GM21717 (cell line): ENCODE measurements around the gene ZNF555.

Experiments
- ATAC-seq: cut with Tn5 transposase; IDR thresholded peaks from one replicate; pipeline ENCODE4 v1.9.1; 2021; ENCODE audit warnings: mild to moderate bottlenecking, moderate library complexity; ENCODE audit not compliant: unreplicated experiment

The ZNF555 gene

DNA sequence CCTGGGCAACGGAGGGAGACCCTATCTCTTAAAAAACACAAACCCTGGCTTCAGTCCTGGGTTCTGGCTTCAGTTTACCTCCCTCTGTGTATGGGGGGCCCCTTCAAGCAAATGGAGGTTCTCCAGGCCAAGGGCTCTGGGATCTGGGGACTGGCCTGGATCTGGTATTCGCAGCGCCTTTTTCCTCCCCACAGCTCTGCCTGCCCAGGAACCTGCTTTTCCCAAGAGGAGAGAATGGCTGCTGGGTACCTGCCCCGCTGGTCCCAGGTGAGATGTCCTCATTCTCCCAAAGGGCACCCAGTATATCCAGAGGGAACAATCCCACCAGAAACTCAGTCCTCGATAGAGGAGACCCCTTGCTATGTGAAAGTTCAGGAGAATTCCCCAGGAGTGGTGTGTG lies 18.4 kb upstream of the ZNF555 start:
- no peak for ATAC-seq

- no peak for ATAC-seq
Observed at GRCh38 chr19:2823646-2824045, 17.6 kb upstream of the ZNF555 start.

DNA sequence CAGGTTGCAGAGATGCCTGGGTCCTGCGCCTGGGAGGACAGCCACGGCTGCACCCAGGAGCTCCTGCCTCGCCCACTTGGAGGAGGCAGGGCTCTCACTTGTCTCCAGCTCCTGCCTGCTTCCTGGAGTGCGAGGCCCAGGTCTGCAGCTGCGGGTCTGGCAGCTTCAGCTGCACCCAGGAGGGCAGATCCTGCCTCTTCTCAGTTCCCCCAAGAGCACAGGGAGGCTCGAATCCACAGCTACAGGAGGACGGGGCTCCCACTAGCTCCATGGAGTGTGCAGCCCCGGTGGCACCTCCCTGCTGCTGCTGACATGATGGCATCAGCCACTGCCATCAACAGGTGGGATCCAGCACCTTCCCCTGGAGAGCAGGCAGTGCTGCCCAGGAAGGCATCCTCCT lies 17.1 kb upstream of the ZNF555 start:
- no peak for ATAC-seq

DNA sequence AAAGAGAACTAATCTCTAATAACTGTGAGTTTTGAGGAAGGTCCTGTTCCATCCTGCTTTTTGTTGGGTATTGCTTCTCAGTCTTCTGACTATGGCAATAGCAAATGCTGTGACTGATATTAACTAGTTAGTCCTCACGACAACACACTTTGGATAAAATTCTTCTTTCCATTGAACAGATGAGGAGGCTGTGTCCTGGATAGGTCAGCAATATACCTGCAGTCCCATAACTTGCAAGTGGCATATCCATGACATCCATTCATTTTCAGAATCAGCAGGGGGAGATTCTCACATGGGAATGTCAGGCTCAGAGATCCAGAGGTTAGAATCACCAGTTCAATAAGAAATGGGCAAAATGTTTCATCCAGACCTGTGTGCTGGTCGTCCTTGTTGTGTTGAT lies 14.3 kb upstream of the ZNF555 start:
- no peak for ATAC-seq

DNA sequence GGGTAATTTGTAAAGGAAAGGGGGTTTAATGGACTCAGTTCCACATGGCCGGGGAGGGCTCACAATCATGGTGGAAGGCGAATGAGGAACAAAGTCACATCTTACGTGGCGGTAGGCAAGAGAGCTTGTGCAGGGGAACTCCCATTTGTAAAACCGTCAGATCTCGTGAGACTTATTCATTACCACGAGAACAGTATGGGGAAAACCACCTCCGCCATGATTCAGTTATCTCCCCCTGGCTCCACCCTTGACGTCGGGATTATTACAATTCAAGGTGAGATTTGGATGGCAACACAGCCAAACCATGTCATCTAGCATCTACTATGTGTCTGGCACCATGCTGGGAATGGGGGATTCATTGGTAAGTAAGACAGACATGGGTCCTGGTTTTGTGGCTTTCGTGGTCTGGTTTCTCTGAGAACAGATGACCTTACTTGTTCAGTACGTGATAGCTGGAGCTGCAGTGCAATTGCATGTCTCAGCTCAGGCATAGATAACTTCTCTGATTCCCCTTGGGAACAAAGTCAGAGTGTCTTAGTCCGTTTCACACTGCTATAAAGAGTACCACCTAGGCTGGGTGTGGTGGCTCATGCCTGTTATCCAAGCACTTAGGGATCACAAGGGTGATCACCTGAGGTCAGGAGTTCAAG lies 13.3 kb upstream of the ZNF555 start:
- ATAC-seq = no peak

DNA sequence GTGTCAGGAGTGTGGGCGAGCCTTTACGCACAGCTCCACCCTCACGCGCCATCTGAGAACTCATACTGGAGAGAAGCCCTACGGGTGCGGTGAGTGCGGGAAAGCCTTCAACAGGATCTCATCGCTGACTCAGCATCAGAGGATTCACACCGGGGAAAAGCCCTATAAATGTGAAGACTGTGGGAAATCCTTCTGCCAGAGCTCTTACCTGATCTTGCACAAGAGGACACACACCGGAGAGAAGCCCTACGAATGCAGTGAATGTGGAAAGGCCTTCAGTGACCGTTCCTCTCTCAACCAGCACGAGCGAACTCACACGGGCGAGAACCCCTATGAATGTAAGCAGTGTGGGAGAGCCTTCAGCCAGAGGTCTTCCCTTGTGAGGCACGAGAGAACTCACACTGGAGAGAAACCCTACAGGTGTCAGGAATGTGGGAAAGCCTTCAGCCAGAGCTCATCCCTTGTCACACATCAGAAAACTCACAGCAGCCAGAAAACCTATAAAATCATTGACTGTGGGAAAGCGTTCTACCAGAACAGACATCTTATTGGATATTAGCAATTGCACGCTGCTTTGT lies 6.9 kb upstream of the ZNF555 start:
- no peak for ATAC-seq

DNA sequence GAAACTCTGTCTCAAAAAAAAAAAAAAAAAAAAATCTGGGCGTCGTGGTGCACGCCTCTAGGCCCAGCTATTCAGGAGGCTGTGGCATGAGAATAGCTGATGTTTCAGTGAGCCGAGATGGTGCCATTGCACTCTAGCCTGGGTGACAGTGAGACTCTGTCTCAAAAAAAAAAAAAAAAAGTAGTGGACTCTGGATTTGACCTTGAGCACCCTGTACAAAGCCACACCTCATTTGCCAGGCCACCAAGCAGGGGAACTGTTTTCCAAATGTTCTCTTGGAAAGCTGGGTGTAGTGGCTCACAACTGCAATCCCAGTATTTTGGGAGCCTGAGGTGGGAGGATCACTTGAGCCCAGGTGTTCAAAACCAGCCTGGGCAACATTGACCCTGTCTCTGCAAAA lies 3.8 kb upstream of the ZNF555 start:
- ATAC-seq = no peak

DNA sequence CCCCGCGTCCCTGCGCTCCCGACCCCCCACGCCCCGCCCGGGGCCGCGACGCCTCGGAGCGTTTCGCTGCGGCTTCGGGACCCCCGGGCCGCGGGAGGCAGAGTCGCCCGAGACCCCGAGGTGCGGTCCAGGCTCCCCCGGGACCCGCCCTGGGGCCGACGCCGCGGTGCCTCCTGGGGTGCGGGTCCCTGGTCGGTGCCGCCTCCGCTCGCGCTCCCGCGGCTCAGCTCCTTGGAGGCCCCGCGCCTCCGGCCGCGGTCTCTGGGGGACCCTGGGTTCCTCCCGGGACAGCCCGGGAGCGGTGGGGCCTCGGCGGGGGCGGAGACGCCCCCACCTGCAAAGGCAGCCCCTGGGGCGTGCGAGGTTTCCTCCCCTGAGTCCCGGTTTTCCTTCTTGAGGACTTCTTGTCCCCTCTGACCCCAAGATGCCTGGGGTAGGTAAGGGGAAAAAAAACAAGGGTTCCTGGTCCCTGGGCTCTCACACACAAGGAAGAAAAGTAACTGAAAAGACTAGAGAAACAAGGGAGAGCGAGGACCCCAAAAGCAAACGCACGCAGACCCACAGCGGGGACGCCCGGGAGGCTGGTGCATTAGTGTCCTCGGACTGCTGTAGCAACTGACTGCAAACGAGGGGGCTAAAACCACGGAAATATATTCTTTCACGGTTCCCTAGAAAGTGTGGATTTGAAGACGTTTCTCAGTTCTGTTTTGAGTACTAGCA lies 740 bp downstream of the ZNF555 start:
- ATAC-seq = no peak

DNA sequence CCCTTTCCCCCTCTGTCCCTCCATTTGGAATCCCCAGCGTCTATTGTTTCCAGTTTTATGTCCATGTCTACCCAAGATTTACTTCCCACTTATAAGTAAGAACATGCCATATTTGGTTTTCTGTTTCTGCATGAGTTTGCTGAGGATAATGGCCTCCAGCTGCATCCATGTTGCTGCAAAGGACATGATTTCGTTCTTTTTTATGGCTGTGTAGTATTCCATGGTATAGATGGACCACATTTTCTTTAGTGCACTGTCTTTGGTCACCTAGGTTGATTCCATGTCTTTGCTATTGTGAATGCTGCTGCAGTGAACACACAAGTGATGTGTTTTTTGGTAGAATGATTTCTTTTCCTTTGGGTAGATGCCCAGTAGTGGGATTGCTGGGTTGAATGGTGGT lies 3.8 kb downstream of the ZNF555 start:
- ATAC-seq = no peak

DNA sequence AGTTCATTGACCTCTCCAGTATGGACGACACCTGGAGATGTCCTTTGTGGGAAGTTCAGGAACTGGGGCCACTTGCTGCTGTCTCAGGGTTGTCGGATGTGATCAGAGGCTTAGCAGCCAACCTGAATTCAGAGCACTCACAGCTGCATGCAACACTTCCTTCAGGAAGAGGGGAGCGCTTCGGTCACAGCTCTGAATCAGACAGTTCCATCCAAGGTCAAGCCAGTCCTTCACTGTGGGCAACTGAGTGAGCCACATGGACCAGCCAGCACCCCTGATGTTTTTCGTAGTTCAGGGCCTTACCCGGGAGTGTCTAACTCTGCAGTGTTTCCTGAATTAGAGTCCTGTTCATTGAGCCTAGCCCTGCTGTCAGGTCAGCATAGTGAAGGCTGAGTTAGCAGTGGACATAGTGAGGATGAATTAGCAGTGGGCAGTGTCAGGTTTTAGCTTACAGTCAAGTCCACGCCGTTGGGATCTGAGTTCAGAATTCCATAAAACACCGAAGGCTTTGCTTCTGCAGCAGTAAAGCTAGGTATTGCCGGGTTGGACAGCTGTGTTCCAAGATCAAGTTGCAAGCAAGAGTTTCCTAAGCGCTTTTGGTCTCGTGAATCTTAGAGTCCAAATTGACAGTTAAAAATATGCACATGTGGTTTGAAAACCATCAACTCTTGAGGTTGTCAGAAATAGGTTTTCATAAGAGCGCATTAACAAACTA lies 5.1 kb downstream of the ZNF555 start:
- ATAC-seq = no peak

DNA sequence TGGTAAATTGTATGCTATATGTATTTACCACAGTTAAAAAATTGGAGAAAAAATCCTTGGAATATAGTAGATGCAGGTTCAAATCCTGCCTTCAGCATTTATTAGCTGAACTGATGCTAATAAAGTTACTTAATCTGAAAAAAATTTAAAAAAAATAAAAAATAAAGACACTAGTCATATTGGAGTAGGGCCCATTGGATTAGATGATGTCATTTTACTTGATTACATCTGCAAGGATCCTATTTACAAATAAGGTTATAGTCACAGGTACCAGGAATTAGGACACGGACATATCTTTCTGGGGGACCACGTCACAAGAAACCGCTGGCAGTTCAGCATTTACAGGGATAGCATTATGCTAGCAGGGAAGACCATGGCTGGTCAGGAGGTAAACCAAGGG lies 6.2 kb downstream of the ZNF555 start:
- no peak for ATAC-seq

GRCh38 chr19:2848616-2849015 lies 7.3 kb downstream of the ZNF555 start:
- no peak for ATAC-seq

- ATAC-seq = no peak
Observed at GRCh38 chr19:2850256-2850925, 9.1 kb downstream of the ZNF555 start.

DNA sequence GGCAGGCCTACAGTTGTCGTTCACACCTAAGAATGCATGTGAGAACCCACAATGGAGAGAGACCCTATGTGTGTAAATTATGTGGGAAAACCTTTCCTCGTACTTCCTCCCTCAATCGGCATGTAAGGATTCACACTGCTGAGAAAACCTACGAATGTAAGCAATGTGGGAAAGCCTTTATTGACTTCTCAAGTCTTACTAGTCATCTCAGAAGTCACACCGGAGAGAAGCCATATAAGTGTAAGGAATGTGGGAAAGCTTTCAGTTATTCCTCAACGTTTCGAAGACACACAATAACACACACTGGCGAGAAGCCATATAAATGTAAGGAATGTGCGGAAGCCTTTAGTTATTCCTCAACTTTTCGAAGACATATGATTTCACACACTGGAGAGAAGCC lies 11.3 kb downstream of the ZNF555 start:
- ATAC-seq = no peak

- ATAC-seq = no peak
Observed at GRCh38 chr19:2853015-2853606, 11.8 kb downstream of the ZNF555 start.

GRCh38 chr19:2854849-2855248 lies 13.6 kb downstream of the ZNF555 start:
- ATAC-seq = no peak

DNA sequence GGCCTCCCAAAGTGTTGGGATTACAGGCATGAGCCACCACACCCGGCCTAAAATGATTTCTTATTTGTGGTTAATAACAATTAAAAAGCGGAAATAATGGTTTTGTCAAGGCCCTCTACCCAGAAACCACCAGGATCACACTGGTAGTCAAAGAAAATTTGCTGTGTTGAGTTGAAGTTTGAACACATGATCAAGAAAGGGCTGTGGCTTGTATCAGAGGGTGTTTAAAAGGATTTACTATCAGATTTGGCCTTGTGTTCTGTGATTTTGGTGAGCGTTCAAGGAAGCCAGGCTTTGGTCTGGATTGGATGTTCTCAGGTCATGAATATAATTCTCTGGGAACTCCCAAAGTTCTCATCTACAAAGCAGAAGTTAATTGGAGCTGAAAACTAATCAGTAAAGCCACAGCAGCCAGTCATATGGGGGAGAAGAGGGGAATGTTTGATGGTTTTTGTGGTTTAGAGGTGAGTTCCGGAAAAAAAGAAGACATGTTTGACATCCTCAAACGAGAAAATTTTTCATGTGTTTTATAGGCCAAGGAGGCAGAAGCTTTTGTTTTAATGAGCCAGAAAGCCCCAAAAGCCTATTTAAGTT lies 15.3 kb downstream of the ZNF555 start:
- ATAC-seq = no peak

DNA sequence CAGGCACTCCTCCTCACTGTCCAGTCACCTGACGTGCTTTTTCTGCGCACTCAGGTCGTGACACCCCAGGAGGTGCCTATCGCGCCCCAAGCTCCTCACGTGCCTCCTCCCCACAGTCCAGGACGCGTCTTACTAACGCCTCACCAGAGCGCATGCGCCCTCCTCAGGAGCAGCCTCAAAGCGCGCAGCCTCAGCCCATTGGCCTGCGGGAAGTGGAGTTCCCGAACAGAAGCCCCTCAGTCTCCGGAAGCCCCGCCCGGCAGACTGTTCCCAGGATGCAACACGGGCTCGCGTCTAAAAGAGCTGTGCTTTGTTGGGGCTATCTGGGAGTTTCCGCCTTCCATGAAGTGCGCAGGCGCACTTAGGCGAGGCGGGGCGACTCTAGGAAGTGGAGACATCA lies 17.6 kb downstream of the ZNF555 start:
- ATAC-seq = no peak

DNA sequence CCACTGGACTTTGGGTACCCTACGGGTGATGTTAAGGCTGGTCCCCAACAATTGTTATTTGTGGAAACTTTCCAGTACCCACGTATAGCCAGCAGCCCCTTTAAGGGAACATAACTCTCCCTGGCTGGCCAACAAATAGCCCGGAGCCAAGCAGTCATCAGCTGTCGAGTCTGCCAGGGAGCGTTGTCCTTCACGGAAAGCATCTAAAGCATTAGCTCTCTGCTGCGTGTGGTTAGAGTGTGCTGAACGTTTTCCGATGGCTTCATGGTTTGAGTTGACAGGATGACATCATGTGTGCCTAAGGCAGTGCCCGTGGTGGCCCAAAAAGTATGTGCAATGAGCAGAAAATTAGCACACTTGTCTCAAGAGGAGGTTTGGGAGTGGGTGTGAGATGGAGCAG lies 22.5 kb downstream of the ZNF555 start:
- no peak for ATAC-seq

DNA sequence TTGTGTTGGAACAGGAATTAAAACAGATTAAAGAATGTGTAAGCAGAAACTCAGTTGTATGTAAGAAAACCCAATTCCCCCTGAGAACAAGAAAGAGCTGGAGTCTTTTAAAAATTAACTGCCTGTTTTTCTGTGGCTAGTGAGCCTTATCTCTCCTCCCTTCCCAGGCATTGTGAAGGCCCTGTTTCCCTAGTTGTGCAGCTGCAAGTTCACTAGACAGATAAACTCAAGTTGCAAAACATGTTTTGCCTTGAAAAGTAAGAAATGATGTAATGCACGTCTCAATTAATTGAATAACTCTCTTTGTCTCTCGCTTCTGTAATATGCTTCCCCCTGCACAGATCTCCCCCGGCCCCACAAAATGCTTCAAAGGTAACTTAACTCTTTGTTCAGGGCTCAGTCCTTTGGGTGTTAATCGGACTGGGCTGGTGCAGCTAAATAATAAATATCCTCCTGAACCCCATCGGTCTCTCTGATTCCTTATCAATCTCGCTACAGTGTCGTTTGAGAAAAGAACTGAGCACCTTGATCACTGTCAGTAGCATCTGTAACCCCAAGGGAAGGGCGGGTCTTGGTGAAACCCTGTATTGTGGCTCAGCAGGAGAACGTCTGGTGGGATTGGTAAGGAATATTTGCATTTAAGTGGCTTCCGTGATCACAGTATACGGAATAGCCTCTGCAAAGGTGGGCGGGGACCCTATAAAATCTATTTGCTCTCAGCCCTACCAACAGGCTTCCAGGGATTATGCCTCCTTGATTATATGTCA lies 24.2 kb downstream of the ZNF555 start:
- ATAC-seq = no peak
